Transverse colon (tissue), 4 donors: ENCODE data around the gene EIF4E2. TPM values are rescaled to one million over a fixed set of nuclear protein-coding genes. Genes with fewer than 3 reads are reported as not detected.

Experiments used
- DNase-seq: peaks from one replicate; pipeline ENCODE4 v3.0.0-alpha.2; 2019
- H3K27ac ChIP-seq, 4 donors: fragments of 200-600 bp; sonication (generic); 2 replicates each; pipeline ENCODE4 v1.5.1; 2016 to 2018; ENCODE audit warnings: inconsistent platforms in 4 of 4
- H3K27me3 ChIP-seq: fragments of 200-600 bp; sonication (generic); 2 replicates; pipeline ENCODE4 v1.5.1; 2017; ENCODE audit warnings: inconsistent platforms
- H3K36me3 ChIP-seq, 4 donors: fragments of 200-600 bp; sonication (generic); 2 replicates each; pipeline ENCODE4 v1.5.1; 2017 to 2019; ENCODE audit warnings: inconsistent platforms in 4 of 4
- H3K4me1 ChIP-seq, 4 donors: fragments of 200-600 bp; sonication (generic); 2 replicates each; pipeline ENCODE4 v1.5.1; 2017 to 2020; ENCODE audit warnings: inconsistent platforms in 4 of 4
- H3K4me3 ChIP-seq, 4 donors: fragments of 200-600 bp; sonication (generic); 1 replicate in 1 of 4; 2 replicates in 3 of 4; pipeline versions ENCODE4 v1.5.1 to v1.6.1; 2017 to 2019; ENCODE audit warnings: inconsistent platforms in 4 of 4
- H3K9me3 ChIP-seq, 2 donors: fragments of 200-600 bp; sonication (generic); 2 replicates each; pipeline ENCODE4 v1.5.1; 2017 to 2019; ENCODE audit warnings: inconsistent platforms in 2 of 2
- CTCF ChIP-seq, 5 experiments: fragments of 200-600 bp in 3 of 5; fragments of 450-650 bp in 2 of 5; sonication (generic) in 3 of 5; IDR thresholded peaks; 1 replicate in 2 of 5; 2 replicates in 3 of 5; pipeline ENCODE4 v1.5.1; 2016 to 2017; ENCODE audit warnings: antibody characterized with exemption in 5 of 5, inconsistent platforms in 3 of 5, mild to moderate bottlenecking in 2 of 5, moderate library complexity in 1 of 5
- EP300 ChIP-seq: sonication (generic); formaldehyde crosslinking; IDR thresholded peaks from one replicate; pipeline ENCODE4 v1.6.1; 2017; ENCODE audit warnings: antibody characterized with exemption, low read depth
- POLR2A ChIP-seq: fragments of 450-650 bp; IDR thresholded peaks from one replicate; pipeline ENCODE4 v1.6.1; 2016; ENCODE audit warnings: antibody characterized with exemption, mild to moderate bottlenecking, moderate library complexity
- POLR2AphosphoS5 ChIP-seq, 3 donors: sonication (generic); formaldehyde crosslinking; IDR thresholded peaks; one replicate each; pipeline ENCODE4 v1.6.1; 2016; ENCODE audit warnings: antibody characterized with exemption in 3 of 3
- WGBS, 2 donors: methylation state at CpG; one replicate each; pipeline ENCODE4 v1.1.5; 2018; ENCODE audit warnings: low coverage in 1 of 2; 5-methylcytosine and 5-hydroxymethylcytosine counted together
- in situ Hi-C, 4 donors: fragments of 200-750 bp; cut with MboI; loops; one replicate each; pipeline versions ENCODE4 v1.15.0 to v1.15.1; 2017; ENCODE audit warnings: low sequenced_read_pairs in 3 of 4, low pct_ligation_motif_present in 1 of 4, low pct_unique_long_range_greater_than_20kb in 1 of 4
- intact Hi-C: fragments of 100-400 bp; cut with DNase I; formaldehyde crosslinking; loops from one replicate; pipeline ENCODE4 v1.15.1; 2023; ENCODE audit warnings: low total_unique reads
- total RNA-seq, 4 donors: library from RNA; depleted of rRNA; stranded (reverse); fragments of >200 nt; gene quantifications; one replicate each; pipeline ENCODE4 v1.1.0, GENCODE V29; 2016

The EIF4E2 gene
- total RNA-seq, 4 donors from 2014 or later = 46.0 to 2,324 (median 55.7) TPM

GRCh38 chr2:232537079-232537478 is 13.4 kb upstream of the EIF4E2 start:
- Histone ChIP-seq H3K27me3 (peaks cover 42% of the 10 kb centered on the region), H3K9me3 (no peaks in the 10 kb centered on the region), H3K27ac (no peak overlapping the region), H3K4me1 (no peaks in the 10 kb centered on the region), H3K36me3 (no peaks in the 10 kb centered on the region), H3K4me3 (no peak overlapping the region)
- in situ Hi-C loops (no loop called here), intact Hi-C loops (no loop called here)
- WGBS, 2 donors = 58% methylated on average over 5 of the region's 5 CpGs; no CpG with 5 or more reads in 1 of the 2 donors
- DNase-seq = no peak
- TF ChIP-seq POLR2AphosphoS5 (IDR thresholded peaks at IDR 0.05) = no peak
- TF ChIP-seq CTCF (IDR thresholded peaks at IDR 0.05) = peak in 4 of 5 experiments; percentile 17 to 49 (median 26)

- Histone ChIP-seq H3K27me3 (peaks cover 42% of the 10 kb centered on the region), H3K36me3 (no peaks in the 10 kb centered on the region), H3K27ac (no peak overlapping the region), H3K9me3 (no peaks in the 10 kb centered on the region), H3K4me3 (no peak overlapping the region), H3K4me1 (no peaks in the 10 kb centered on the region)
- WGBS, 2 donors = 67 to 71% methylated on average over 1 to 4 of the region's 4 CpGs
- in situ Hi-C loops = no loop called here
- no peak for TF ChIP-seq EP300
- TF ChIP-seq CTCF (IDR thresholded peaks at IDR 0.05) = no peak
- no peak for TF ChIP-seq POLR2AphosphoS5 (IDR thresholded peaks at IDR 0.05)
- TF ChIP-seq POLR2A = no peak
- DNase-seq = no peak
- intact Hi-C loops = no loop called here
Measured at GRCh38 chr2:232537499-232537898, 13.0 kb upstream of the EIF4E2 start.

GRCh38 chr2:232538671-232539070 is 11.8 kb upstream of the EIF4E2 start:
- DNase-seq = no peak
- H3K9me3 ChIP-seq = no peaks in the 10 kb centered on the region
- in situ Hi-C loops = no loop called here
- H3K4me3 ChIP-seq = no peak overlapping the region
- H3K27me3 ChIP-seq = peaks cover 42% of the 10 kb centered on the region
- H3K36me3 ChIP-seq = no peaks in the 10 kb centered on the region
- TF ChIP-seq CTCF (IDR thresholded peaks at IDR 0.05) (no peak), EP300 (no peak), POLR2A (no peak), POLR2AphosphoS5 (IDR thresholded peaks at IDR 0.05) (no peak)
- intact Hi-C loops = no loop called here
- H3K4me1 ChIP-seq = no peaks in the 10 kb centered on the region
- 43 to 44% methylated on average over 1 to 4 of the region's 4 CpGs for WGBS, 2 donors
- no peak overlapping the region for H3K27ac ChIP-seq

- Histone ChIP-seq H3K4me3 (no peak within 1 kb of the TSS), H3K4me1 (no peaks in the 10 kb centered on the region), H3K36me3 (no peaks in the 10 kb centered on the region), H3K27ac (no peak within 1 kb of the TSS), H3K9me3 (no peaks in the 10 kb centered on the region), H3K27me3 (peaks cover 42% of the 10 kb centered on the region)
- in situ Hi-C loops = no loop called here
- intact Hi-C loops = no loop called here
- 40 to 58% methylated on average over 1 to 23 of the region's 23 CpGs for WGBS, 2 donors
- DNase-seq = no peak
- TF ChIP-seq POLR2AphosphoS5 (IDR thresholded peaks at IDR 0.05) (no peak), EP300 (no peak), POLR2A (no peak), CTCF (IDR thresholded peaks at IDR 0.05) (no peak)
Measured at GRCh38 chr2:232539298-232540231, 10.9 kb upstream of the EIF4E2 start, which contains the start of gene CHRNG. TSS of gene CHRNG (plus strand) at chr2:232539692. CDS start at chr2:232539748, 56 bp downstream.
